ENCODE results near the gene GPC6.

GPC6 gene

GRCh38 chr13:94119360-94119936 is 892.8 kb downstream of the GPC6 start:
- no peaks in the 10 kb centered on the region for H3K36me3 Mint-ChIP-seq (ENCODE audit: low read depth)
- TF ChIP-seq CTCF (IDR thresholded peaks at IDR 0.05; ENCODE audit: unreplicated experiment in 3 of 3): peak in 2 of 3 experiments; percentile 26 to 33

DNA sequence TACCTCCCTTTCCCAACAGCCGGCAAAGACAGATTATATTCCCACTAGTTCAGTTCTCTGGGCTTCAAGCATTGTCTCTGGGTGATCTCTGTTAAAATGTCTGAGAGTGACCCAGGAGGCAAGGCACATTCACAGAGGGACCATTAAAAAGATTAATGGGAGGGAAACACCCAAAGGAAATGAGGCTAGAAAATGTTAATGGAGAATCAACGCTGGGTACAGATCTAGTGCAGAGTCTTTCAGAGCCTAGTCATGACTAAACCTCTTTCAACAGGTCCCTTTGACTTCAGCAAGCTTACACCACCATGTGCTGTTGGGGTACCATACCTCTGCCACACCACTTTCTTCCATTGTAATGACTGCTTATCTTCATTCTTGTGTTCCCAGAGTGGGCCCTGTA is 894.3 kb downstream of the GPC6 start:
- Mint-ChIP-seq H3K4me3 (no peak overlapping the region), H3K27ac (peak overlapping the region in 1 of 3 experiments; percentile 90), H3K36me3 (ENCODE audit: low read depth) (no peaks in the 10 kb centered on the region), H3K4me1 (peaks cover 23% of the 10 kb centered on the region), H3K27me3 (ENCODE audit: low read depth) (no peaks in the 10 kb centered on the region), H3K9me3 (no peaks in the 10 kb centered on the region)
- TF ChIP-seq CTCF (IDR thresholded peaks at IDR 0.05; ENCODE audit: unreplicated experiment in 3 of 3): no peak

More at GRCh38 chr13:94119360-94119936, 892.8 kb downstream of the GPC6 start:
- peak overlapping the region in 1 of 3 experiments; percentile 47 for H3K4me3 Mint-ChIP-seq
- H3K27me3 Mint-ChIP-seq (ENCODE audit: low read depth): no peaks in the 10 kb centered on the region
- peak overlapping the region; percentile 39 to 90 (median 46) for H3K27ac Mint-ChIP-seq
- peaks cover 23% of the 10 kb centered on the region for H3K4me1 Mint-ChIP-seq
- no peaks in the 10 kb centered on the region for H3K9me3 Mint-ChIP-seq

GRCh38 chr13:94121686-94122085 is 895.1 kb downstream of the GPC6 start:
- Mint-ChIP-seq H3K36me3 (ENCODE audit: low read depth) (no peaks in the 10 kb centered on the region), H3K27me3 (ENCODE audit: low read depth) (no peaks in the 10 kb centered on the region), H3K27ac (no peak overlapping the region), H3K4me1 (peaks cover 23% of the 10 kb centered on the region), H3K9me3 (no peaks in the 10 kb centered on the region), H3K4me3 (no peak overlapping the region)
- TF ChIP-seq CTCF (IDR thresholded peaks at IDR 0.05; ENCODE audit: unreplicated experiment in 3 of 3): no peak

- Mint-ChIP-seq H3K36me3 (ENCODE audit: low read depth) (no peaks in the 10 kb centered on the region), H3K4me1 (peaks cover 23% of the 10 kb centered on the region), H3K9me3 (no peaks in the 10 kb centered on the region), H3K27me3 (ENCODE audit: low read depth) (no peaks in the 10 kb centered on the region), H3K4me3 (no peak overlapping the region), H3K27ac (peak overlapping the region in 1 of 3 experiments; percentile 25)
- no peak for TF ChIP-seq CTCF (IDR thresholded peaks at IDR 0.05; ENCODE audit: unreplicated experiment in 3 of 3)
Measured at GRCh38 chr13:94122300-94122915, 895.8 kb downstream of the GPC6 start.

GRCh38 chr13:94123557-94123956 is 897.0 kb downstream of the GPC6 start:
- H3K36me3 Mint-ChIP-seq (ENCODE audit: low read depth): no peaks in the 10 kb centered on the region
- no peaks in the 10 kb centered on the region for H3K9me3 Mint-ChIP-seq
- no peak for TF ChIP-seq CTCF (IDR thresholded peaks at IDR 0.05; ENCODE audit: unreplicated experiment in 3 of 3)

GRCh38 chr13:94128430-94128829 is 901.8 kb downstream of the GPC6 start:
- Mint-ChIP-seq H3K27ac (peak overlapping the region in 1 of 3 experiments; percentile 33), H3K9me3 (no peaks in the 10 kb centered on the region), H3K4me1 (peaks cover 27% of the 10 kb centered on the region), H3K36me3 (ENCODE audit: low read depth) (no peaks in the 10 kb centered on the region), H3K4me3 (no peak overlapping the region), H3K27me3 (ENCODE audit: low read depth) (no peaks in the 10 kb centered on the region)
- TF ChIP-seq CTCF (IDR thresholded peaks at IDR 0.05; ENCODE audit: unreplicated experiment in 3 of 3): no peak

More at GRCh38 chr13:94123557-94123956, 897.0 kb downstream of the GPC6 start:
- no peak overlapping the region for H3K4me3 Mint-ChIP-seq
- peaks cover 27% of the 10 kb centered on the region for H3K4me1 Mint-ChIP-seq
- H3K27ac Mint-ChIP-seq: peak overlapping the region in 1 of 3 experiments; percentile 68
- H3K27me3 Mint-ChIP-seq (ENCODE audit: low read depth): no peaks in the 10 kb centered on the region
